ENCODE data around the gene RERGL.

The RERGL gene

DNA sequence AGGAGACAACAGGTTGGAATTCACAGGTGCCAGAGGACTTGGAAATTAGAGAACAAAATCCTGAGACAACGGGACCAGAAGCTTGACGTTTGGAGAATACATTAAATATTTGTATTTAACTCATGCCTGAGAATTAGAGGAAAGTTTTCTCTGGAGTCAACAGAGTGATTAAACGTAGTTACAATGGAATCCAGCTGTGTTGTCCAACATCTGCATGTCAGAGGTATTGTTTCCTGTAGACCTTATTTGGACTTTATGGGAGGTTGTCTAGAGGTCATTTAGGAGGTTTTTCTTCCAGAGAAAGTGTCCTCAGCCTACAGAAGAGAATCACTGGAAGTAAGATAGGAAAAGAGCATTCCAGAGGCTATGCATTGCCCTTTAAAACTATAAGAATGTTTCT is 45.1 kb upstream of the RERGL start:
- Histone ChIP-seq H3K4me1 (ENCODE audit: control insufficient read depth, low read length) (peaks cover 18% of the 10 kb centered on the region), H3K79me2 (ENCODE audit: control insufficient read depth, low read length) (no peaks in the 10 kb centered on the region), H3K9me3 (ENCODE audit: control insufficient read depth, insufficient read depth, low read length) (no peaks in the 10 kb centered on the region), H3K4me3 (ENCODE audit: low read length) (no peak overlapping the region), H3K9me2 (replicated peaks; ENCODE audit: control insufficient read depth, low read length) (no peaks in the 10 kb centered on the region), H3K27me3 (ENCODE audit: control insufficient read depth, low read length) (no peaks in the 10 kb centered on the region), H4K20me1 (ENCODE audit: control insufficient read depth, insufficient read depth, low read depth, low read length) (no peaks in the 10 kb centered on the region), H3K36me3 (ENCODE audit: control insufficient read depth, low read length) (no peaks in the 10 kb centered on the region), H3K27ac (ENCODE audit: low read depth, low read length) (no peak overlapping the region), H3F3A (ENCODE audit: control insufficient read depth, insufficient read depth) (peaks cover 3% of the 10 kb centered on the region; the same call in 1 of the 2 replicates), H3K4me2 (ENCODE audit: low read length) (no peak overlapping the region)
- TF ChIP-seq, protein P1, sequence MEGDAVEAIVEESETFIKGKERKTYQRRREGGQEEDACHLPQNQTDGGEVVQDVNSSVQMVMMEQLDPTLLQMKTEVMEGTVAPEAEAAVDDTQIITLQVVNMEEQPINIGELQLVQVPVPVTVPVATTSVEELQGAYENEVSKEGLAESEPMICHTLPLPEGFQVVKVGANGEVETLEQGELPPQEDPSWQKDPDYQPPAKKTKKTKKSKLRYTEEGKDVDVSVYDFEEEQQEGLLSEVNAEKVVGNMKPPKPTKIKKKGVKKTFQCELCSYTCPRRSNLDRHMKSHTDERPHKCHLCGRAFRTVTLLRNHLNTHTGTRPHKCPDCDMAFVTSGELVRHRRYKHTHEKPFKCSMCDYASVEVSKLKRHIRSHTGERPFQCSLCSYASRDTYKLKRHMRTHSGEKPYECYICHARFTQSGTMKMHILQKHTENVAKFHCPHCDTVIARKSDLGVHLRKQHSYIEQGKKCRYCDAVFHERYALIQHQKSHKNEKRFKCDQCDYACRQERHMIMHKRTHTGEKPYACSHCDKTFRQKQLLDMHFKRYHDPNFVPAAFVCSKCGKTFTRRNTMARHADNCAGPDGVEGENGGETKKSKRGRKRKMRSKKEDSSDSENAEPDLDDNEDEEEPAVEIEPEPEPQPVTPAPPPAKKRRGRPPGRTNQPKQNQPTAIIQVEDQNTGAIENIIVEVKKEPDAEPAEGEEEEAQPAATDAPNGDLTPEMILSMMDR (IDR thresholded peaks at IDR 0.05; ENCODE audit: low read depth, low read length, poor library complexity, severe bottlenecking) = no peak
- no peak for TF ChIP-seq EZH2phosphoT487 (IDR thresholded peaks at IDR 0.05; ENCODE audit: borderline replicate concordance, low read length)

- Histone ChIP-seq H3K27me3 (ENCODE audit: control insufficient read depth, low read length) (no peaks in the 10 kb centered on the region), H3K79me2 (ENCODE audit: control insufficient read depth, low read length) (no peaks in the 10 kb centered on the region), H3K4me2 (ENCODE audit: low read length) (no peak overlapping the region), H3K36me3 (ENCODE audit: control insufficient read depth, low read length) (no peaks in the 10 kb centered on the region; the same call in 1 of the 2 replicates), H3K4me1 (ENCODE audit: control insufficient read depth, low read length) (peaks cover 14% of the 10 kb centered on the region), H3K4me3 (ENCODE audit: low read length) (no peak overlapping the region), H4K20me1 (ENCODE audit: control insufficient read depth, insufficient read depth, low read depth, low read length) (no peaks in the 10 kb centered on the region), H3K9me3 (ENCODE audit: control insufficient read depth, insufficient read depth, low read length) (peaks cover 21% of the 10 kb centered on the region; the same call in 1 of the 2 replicates), H3K9me2 (replicated peaks; ENCODE audit: control insufficient read depth, low read length) (no peaks in the 10 kb centered on the region), H3K27ac (ENCODE audit: low read depth, low read length) (no peak overlapping the region), H3F3A (ENCODE audit: control insufficient read depth, insufficient read depth) (no peaks in the 10 kb centered on the region)
- TF ChIP-seq, protein P1 (IDR thresholded peaks at IDR 0.05; ENCODE audit: low read depth, low read length, poor library complexity, severe bottlenecking) = no peak
- TF ChIP-seq EZH2phosphoT487 (IDR thresholded peaks at IDR 0.05; ENCODE audit: borderline replicate concordance, low read length) = no peak
Observed at GRCh38 chr12:18130851-18131250, 40.9 kb upstream of the RERGL start.

- TF ChIP-seq, protein P1 (IDR thresholded peaks at IDR 0.05; ENCODE audit: low read depth, low read length, poor library complexity, severe bottlenecking) = no peak
- no peak for TF ChIP-seq EZH2phosphoT487 (IDR thresholded peaks at IDR 0.05; ENCODE audit: borderline replicate concordance, low read length)
- Histone ChIP-seq H3F3A (ENCODE audit: control insufficient read depth, insufficient read depth) (no peaks in the 10 kb centered on the region), H3K9me3 (ENCODE audit: control insufficient read depth, insufficient read depth, low read length) (peaks cover 22% of the 10 kb centered on the region; the same call in 1 of the 2 replicates), H4K20me1 (ENCODE audit: control insufficient read depth, insufficient read depth, low read depth, low read length) (no peaks in the 10 kb centered on the region), H3K4me1 (ENCODE audit: control insufficient read depth, low read length) (no peaks in the 10 kb centered on the region), H3K79me2 (ENCODE audit: control insufficient read depth, low read length) (no peaks in the 10 kb centered on the region), H3K27me3 (ENCODE audit: control insufficient read depth, low read length) (no peaks in the 10 kb centered on the region), H3K4me2 (ENCODE audit: low read length) (no peak overlapping the region), H3K4me3 (ENCODE audit: low read length) (no peak overlapping the region), H3K9me2 (replicated peaks; ENCODE audit: control insufficient read depth, low read length) (no peaks in the 10 kb centered on the region), H3K27ac (ENCODE audit: low read depth, low read length) (no peak overlapping the region), H3K36me3 (ENCODE audit: control insufficient read depth, low read length) (no peaks in the 10 kb centered on the region)
Observed at GRCh38 chr12:18123707-18124106, 33.7 kb upstream of the RERGL start.
